ENCODE measurements around the gene CPED1.

The CPED1 gene

DNA sequence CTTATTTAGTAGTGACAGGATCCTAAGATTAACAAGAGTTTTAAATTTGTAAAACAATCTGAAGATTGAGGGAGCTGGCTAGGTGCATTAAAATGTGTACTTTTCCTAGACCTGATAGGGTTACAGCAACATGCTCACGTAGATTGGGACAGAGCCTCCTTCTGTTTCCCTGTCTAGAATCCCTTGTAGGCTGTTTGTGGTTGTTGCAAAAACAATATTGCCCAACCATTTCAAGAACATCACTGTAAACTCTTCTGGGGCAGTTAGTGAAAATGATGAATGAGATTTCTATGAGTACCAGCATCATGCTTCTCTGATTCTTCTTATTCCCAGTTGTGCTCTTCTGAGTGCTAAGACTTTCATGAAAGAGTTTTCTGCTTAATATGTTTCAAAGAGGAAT, 14.7 kb upstream of the CPED1 start:
- CTCF ChIA-PET: interaction anchor here (0.8 to 2.0 kb wide), 2 partner anchors 13 to 108 kb away, joined by 4 to 7 read pairs; no protein-coding TSS in a partner anchor
- Histone ChIP-seq H3K4me1 (ENCODE audit: control insufficient read depth, insufficient read depth, low read length) (no peaks in the 10 kb centered on the region), H3K4me3 (ENCODE audit: low read depth, low read length) (no peak overlapping the region), H3K36me3 (ENCODE audit: control insufficient read depth in 2 of 2, insufficient read depth in 1 of 2, low read length in 2 of 2) (peaks cover 40 to 44% of the 10 kb centered on the region in 2 experiments), H3K27ac (ENCODE audit: extremely low read depth, low read depth, low read length) (no peak overlapping the region), H3K9me3 (ENCODE audit: control insufficient read depth, insufficient read depth, low read depth, low read length) (no peaks in the 10 kb centered on the region)
- POLR2A ChIA-PET: no interaction called here
- TF ChIP-seq, protein P1, sequence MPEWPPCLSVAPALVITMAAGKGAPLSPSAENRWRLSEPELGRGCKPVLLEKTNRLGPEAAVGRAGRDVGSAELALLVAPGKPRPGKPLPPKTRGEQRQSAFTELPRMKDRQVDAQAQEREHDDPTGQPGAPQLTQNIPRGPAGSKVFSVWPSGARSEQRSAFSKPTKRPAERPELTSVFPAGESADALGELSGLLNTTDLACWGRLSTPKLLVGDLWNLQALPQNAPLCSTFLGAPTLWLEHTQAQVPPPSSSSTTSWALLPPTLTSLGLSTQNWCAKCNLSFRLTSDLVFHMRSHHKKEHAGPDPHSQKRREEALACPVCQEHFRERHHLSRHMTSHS (tag by site-specific recombination; IDR thresholded peaks at IDR 0.05): no peak
- TF ChIP-seq SCRT2 (tag by site-specific recombination; IDR thresholded peaks at IDR 0.05) (no peak), GLIS2 (tag by site-specific recombination; IDR thresholded peaks at IDR 0.05) (no peak), ZNF830 (tag by site-specific recombination; IDR thresholded peaks at IDR 0.05; ENCODE audit: low read depth) (no peak), ZFP41 (tag by site-specific recombination; IDR thresholded peaks at IDR 0.05; ENCODE audit: borderline replicate concordance) (no peak)

DNA sequence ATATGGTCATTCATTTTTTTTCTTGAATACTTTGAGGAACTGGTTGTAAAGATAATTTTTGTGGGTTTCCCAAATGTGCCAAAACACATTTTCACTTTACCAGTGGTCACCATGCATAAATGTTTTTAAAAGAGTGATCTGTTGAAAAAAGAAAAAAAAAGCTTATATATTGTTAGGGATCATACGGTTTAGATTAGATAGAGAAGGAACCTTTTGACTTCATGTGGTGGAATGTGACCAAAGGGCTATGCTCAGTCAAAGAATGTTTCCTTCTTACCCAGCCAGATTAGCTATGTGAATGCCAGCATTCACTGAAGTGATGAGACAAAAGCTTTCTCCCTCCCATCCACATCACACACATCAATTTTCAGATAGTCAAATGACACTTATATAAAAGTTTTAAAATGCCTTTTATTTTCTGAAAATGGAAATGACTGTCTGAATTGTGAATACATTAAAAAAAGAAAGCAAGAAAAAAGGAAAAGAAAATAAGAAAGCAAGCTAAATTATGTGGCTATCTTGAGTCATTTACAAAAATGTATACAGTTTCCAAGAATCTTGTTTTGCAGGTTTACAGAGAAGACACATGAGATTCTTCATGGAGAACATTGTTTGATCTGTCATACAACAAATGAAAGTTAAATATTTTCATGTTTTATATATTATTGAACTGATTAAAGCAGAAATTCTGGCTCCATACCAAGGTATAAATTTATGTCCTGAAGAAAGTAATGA, 8.6 kb upstream of the CPED1 start:
- H3K4me3 ChIP-seq (ENCODE audit: low read depth, low read length): no peak overlapping the region
- peaks cover 2% of the 10 kb centered on the region; the same call in 1 of the 2 replicates for H3K4me1 ChIP-seq (ENCODE audit: control insufficient read depth, insufficient read depth, low read length)
- H3K27ac ChIP-seq (ENCODE audit: extremely low read depth, low read depth, low read length): no peak overlapping the region
- peaks cover 12 to 15% of the 10 kb centered on the region in 2 experiments; a peak in 2 of 3 replicates for H3K36me3 ChIP-seq (ENCODE audit: control insufficient read depth in 2 of 2, insufficient read depth in 1 of 2, low read length in 2 of 2)
- ChIA-PET CTCF (interaction anchor here (0.9 to 1.3 kb wide), 4 partner anchors 8 to 173 kb away, joined by 3 to 7 read pairs (median 4); no protein-coding TSS in a partner anchor), POLR2A (no interaction called here)
- no peaks in the 10 kb centered on the region for H3K9me3 ChIP-seq (ENCODE audit: control insufficient read depth, insufficient read depth, low read depth, low read length)
- TF ChIP-seq PRDM1 (tag by site-specific recombination; IDR thresholded peaks at IDR 0.05) (peak; percentile 46; the same call in 1 of the 2 replicates), ZNF121 (tag by site-specific recombination; IDR thresholded peaks at IDR 0.05) (no peak)

DNA sequence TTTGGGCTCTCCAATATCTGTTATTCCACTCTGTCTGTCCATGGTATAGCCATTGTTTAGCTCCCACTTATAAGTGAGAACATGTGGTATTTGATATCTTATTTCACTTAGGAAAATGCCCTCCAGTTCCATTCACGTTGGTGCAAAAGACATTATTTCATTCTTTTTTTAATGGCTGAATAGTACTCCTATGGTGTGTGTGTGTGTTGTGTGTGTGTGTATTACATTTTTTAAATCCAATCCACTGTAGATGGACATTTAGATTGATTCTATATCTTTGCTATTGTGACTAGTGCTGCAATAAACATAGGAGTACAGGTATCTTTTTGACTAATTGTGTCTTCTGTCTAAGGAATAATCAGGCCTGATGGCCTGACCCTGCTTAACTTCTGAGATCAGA, 7.4 kb upstream of the CPED1 start:
- Histone ChIP-seq H3K4me1 (ENCODE audit: control insufficient read depth, insufficient read depth, low read length) (peaks cover 3% of the 10 kb centered on the region; the same call in 1 of the 2 replicates), H3K27ac (ENCODE audit: extremely low read depth, low read depth, low read length) (no peak overlapping the region), H3K9me3 (ENCODE audit: control insufficient read depth, insufficient read depth, low read depth, low read length) (no peaks in the 10 kb centered on the region), H3K36me3 (ENCODE audit: control insufficient read depth in 2 of 2, insufficient read depth in 1 of 2, low read length in 2 of 2) (peaks cover 5 to 7% of the 10 kb centered on the region in 2 experiments; a peak in 2 of 3 replicates), H3K4me3 (ENCODE audit: low read depth, low read length) (no peak overlapping the region)
- TF ChIP-seq ZNF146 (tag by site-specific recombination; IDR thresholded peaks at IDR 0.05) (peak; percentile 76), ZNF335 (tag by site-specific recombination; conservative IDR thresholded peaks at IDR 0.05) (no peak)
- TF ChIP-seq, protein P2, sequence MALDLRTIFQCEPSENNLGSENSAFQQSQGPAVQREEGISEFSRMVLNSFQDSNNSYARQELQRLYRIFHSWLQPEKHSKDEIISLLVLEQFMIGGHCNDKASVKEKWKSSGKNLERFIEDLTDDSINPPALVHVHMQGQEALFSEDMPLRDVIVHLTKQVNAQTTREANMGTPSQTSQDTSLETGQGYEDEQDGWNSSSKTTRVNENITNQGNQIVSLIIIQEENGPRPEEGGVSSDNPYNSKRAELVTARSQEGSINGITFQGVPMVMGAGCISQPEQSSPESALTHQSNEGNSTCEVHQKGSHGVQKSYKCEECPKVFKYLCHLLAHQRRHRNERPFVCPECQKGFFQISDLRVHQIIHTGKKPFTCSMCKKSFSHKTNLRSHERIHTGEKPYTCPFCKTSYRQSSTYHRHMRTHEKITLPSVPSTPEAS (tag by site-specific recombination; IDR thresholded peaks at IDR 0.05): peak; percentile 59; the same call in 1 of the 2 replicates
- ChIA-PET CTCF (interaction anchor here (0.8 to 0.9 kb wide), 3 partner anchors 95 to 127 kb away, joined by 3 to 5 read pairs (median 3); no protein-coding TSS in a partner anchor), POLR2A (no interaction called here)

DNA sequence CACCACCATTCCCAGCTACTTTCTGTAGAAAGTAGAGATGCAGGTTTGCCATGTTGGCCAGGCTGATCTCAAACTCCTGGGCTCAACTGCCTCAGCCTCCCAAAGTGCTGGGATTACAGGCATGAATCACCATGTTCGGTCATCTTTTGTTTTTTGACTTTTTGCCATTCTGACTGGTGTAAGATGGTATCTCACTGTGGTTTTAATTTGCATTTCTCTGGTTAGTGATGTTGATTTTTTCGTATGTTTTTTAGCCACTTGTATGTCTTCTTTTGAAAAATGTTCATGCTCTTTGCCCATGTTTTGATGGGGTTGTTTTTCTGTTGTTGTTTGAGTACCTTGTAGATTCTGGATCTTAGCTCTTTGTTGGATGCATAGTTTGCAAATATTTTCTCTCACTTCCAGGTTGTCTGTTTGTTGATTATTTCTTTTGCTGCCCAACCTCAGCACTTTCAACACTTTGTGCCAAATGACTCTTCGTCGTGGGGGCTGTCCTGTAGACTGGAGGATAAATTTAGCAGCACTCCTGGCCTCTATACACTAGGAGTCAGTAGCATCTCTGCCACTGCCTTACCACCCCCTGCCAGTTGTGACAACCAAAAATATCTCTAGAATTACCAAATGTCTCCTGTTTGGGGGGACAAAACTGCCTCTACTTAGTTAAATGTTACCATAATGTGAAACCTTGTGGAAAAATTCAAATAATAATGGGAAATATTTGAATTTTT, 6.5 kb upstream of the CPED1 start:
- H3K27ac ChIP-seq (ENCODE audit: extremely low read depth, low read depth, low read length): no peak overlapping the region
- H3K4me1 ChIP-seq (ENCODE audit: control insufficient read depth, insufficient read depth, low read length): peaks cover 3% of the 10 kb centered on the region; the same call in 1 of the 2 replicates
- ChIA-PET CTCF (no interaction called here), POLR2A (no interaction called here)
- TF ChIP-seq ZBTB1 (tag by site-specific recombination; IDR thresholded peaks at IDR 0.05) (no peak), ZBTB17 (tag by site-specific recombination; IDR thresholded peaks at IDR 0.05) (peak; percentile 47; the same call in 1 of the 2 replicates)
- TF ChIP-seq, protein P3, sequence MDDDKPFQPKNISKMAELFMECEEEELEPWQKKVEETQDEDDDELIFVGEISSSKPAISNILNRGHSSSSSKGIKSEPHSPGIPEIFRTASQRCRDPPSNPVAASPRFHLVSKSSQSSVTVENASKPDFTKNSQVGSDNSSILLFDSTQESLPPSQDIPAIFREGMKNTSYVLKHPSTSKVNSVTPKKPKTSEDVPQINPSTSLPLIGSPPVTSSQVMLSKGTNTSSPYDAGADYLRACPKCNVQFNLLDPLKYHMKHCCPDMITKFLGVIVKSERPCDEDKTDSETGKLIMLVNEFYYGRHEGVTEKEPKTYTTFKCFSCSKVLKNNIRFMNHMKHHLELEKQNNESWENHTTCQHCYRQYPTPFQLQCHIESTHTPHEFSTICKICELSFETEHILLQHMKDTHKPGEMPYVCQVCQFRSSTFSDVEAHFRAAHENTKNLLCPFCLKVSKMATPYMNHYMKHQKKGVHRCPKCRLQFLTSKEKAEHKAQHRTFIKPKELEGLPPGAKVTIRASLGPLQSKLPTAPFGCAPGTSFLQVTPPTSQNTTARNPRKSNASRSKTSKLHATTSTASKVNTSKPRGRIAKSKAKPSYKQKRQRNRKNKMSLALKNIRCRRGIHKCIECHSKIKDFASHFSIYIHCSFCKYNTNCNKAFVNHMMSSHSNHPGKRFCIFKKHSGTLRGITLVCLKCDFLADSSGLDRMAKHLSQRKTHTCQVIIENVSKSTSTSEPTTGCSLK (tag by site-specific recombination; IDR thresholded peaks at IDR 0.05): no peak
- no peaks in the 10 kb centered on the region for H3K36me3 ChIP-seq (ENCODE audit: control insufficient read depth in 2 of 2, insufficient read depth in 1 of 2, low read length in 2 of 2)
- H3K4me3 ChIP-seq (ENCODE audit: low read depth, low read length): no peak overlapping the region
- H3K9me3 ChIP-seq (ENCODE audit: control insufficient read depth, insufficient read depth, low read depth, low read length): no peaks in the 10 kb centered on the region
